Left lung (tissue), 10 donors: Measurements from ENCODE around the gene AGXT2. TPM values are rescaled to one million over a fixed set of nuclear protein-coding genes. Genes with fewer than 3 reads are reported as not detected.

ENCODE experiments used
- ATAC-seq: fragments of 200-7000 bp; cut with Tn5 transposase; one replicate; pipeline ENCODE4 v1.9.1; 2020; ENCODE audit warnings: moderate library complexity
- DNase-seq, 4 donors: peaks; one replicate each; pipeline ENCODE4 v3.0.0-alpha.2; 2013 to 2020
- H3K27ac ChIP-seq, 2 donors: fragments of 200-600 bp; sonication (generic) in 1 of 2; one replicate each; pipeline versions ENCODE4 v1.5.0 to v1.8.0; 2020 to 2021
- H3K27me3 ChIP-seq, 2 donors: fragments of 200-600 bp; sonication (generic) in 1 of 2; one replicate each; pipeline versions ENCODE4 v1.5.0 to v1.8.0; 2020 to 2021
- H3K36me3 ChIP-seq, 2 donors: fragments of 200-600 bp; sonication (generic) in 1 of 2; one replicate each; pipeline versions ENCODE4 v1.5.0 to v1.8.0; 2020 to 2021
- H3K4me1 ChIP-seq, 2 donors: fragments of 200-600 bp; one replicate each; pipeline ENCODE4 v1.8.0; 2021
- H3K4me3 ChIP-seq, 2 donors: fragments of 200-600 bp; sonication (generic) in 1 of 2; one replicate each; pipeline versions ENCODE4 v1.5.0 to v1.8.0; 2020 to 2021; ENCODE audit warnings: mild to moderate bottlenecking in 1 of 2
- H3K9me3 ChIP-seq, 2 donors: fragments of 200-600 bp; sonication (generic) in 1 of 2; one replicate each; pipeline versions ENCODE4 v1.5.0 to v1.8.0; 2020 to 2021
- CTCF ChIP-seq, 2 donors: fragments of 200-600 bp; sonication (generic) in 1 of 2; IDR thresholded peaks; one replicate each; pipeline versions ENCODE4 v1.5.0 to v1.8.0; 2021; ENCODE audit warnings: antibody characterized with exemption in 2 of 2
- intact Hi-C, 2 donors: fragments of 100-400 bp; cut with DNase I; formaldehyde crosslinking; loops; one replicate each; pipeline versions ENCODE4 v1.11.2 to v1.14.2; 2022
- polyA plus RNA-seq, 6 donors: library from polyadenylated mRNA; unstranded; fragments of 120-200 nt; gene quantifications; one replicate each; pipeline ENCODE4 v1.2.1, GENCODE V29; 2013; ENCODE audit not compliant: insufficient read length in 6 of 6
- total RNA-seq, 2 donors: library from RNA; stranded (reverse); fragmentation: NEBNext Ultra II Directional; extraction: Animal tissue kit (Norgen Biotek cat#: 25700); gene quantifications; one replicate each; pipeline ENCODE4 v1.2.1, GENCODE V29; 2021
- donor health status: DM: no; HTN: yes; CAD: no.
- donor health status: DM: no; HTN: no; CAD: no.

Gene AGXT2
- total and polyA plus RNA-seq, 8 donors, result 0.11 to 0.55 (median 0.18) TPM; not detected in 3

- TF ChIP-seq CTCF (IDR thresholded peaks at IDR 0.05), result no peak
- intact Hi-C loops, result no loop called here
- no peak for ATAC-seq
- no peaks in the 10 kb centered on the region for H3K4me1 ChIP-seq
- H3K27ac ChIP-seq, result no peak overlapping the region
- no peak overlapping the region for H3K4me3 ChIP-seq
- H3K9me3 ChIP-seq, result no peaks in the 10 kb centered on the region
- no peaks in the 10 kb centered on the region for H3K27me3 ChIP-seq
- H3K36me3 ChIP-seq, result no peaks in the 10 kb centered on the region
- no peak for DNase-seq
Observed at GRCh38 chr5:35010676-35011075, 37.1 kb downstream of the AGXT2 start.

DNA sequence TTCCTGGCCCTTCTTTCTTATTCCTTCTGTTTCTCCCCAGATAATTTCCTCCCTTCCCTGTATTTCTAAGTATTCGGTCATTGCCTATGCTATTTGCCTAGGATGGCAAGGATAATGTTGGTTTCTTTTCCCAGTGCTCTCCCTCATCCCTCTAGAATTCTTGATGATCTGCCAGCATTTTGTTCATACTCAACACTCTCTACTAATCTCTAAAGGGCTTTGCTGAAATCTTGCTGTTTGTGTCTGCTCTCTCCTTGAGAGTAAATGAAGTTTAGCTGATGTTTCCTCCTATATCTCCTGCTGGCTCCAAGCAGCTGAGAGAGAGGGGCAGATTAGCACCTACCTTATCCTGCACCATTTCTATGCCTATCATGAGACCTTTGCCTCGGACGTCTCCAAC, 38.1 kb downstream of the AGXT2 start:
- no peak for TF ChIP-seq CTCF (IDR thresholded peaks at IDR 0.05)
- no peak overlapping the region for H3K27ac ChIP-seq
- intact Hi-C loops, result no loop called here
- no peak for ATAC-seq
- no peaks in the 10 kb centered on the region for H3K36me3 ChIP-seq
- DNase-seq, result no peak
- H3K4me3 ChIP-seq, result no peak overlapping the region
- no peaks in the 10 kb centered on the region for H3K9me3 ChIP-seq
- H3K4me1 ChIP-seq, result no peaks in the 10 kb centered on the region
- no peaks in the 10 kb centered on the region for H3K27me3 ChIP-seq

DNA sequence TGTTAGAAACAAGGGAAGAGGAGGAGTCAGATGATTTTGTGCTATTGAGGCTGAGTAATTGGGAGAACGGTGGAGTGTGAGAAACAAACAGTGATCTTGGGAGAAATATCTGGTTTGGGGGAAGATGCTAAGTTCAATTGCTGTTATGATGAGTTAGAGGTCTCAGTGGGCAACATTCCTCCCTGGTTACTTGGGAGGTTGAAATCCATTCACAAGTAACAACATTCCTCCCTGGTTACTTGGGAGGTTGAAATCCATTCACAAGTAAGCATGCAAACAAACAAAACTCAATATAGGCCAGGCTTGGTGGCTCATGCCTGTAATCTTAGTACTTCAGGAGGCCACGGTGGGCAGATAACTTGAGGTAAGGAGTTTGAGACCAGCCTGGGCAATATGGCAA, 38.7 kb downstream of the AGXT2 start:
- Histone ChIP-seq H3K27ac (no peak overlapping the region), H3K4me3 (no peak overlapping the region), H3K4me1 (no peaks in the 10 kb centered on the region), H3K36me3 (no peaks in the 10 kb centered on the region), H3K9me3 (no peaks in the 10 kb centered on the region), H3K27me3 (no peaks in the 10 kb centered on the region)
- intact Hi-C loops, result no loop called here
- no peak for ATAC-seq
- no peak for TF ChIP-seq CTCF (IDR thresholded peaks at IDR 0.05)
- no peak for DNase-seq

- no peak for TF ChIP-seq CTCF (IDR thresholded peaks at IDR 0.05)
- intact Hi-C loops, result no loop called here
- ATAC-seq (no peak), DNase-seq (no peak)
- Histone ChIP-seq H3K27ac (no peak overlapping the region), H3K36me3 (no peaks in the 10 kb centered on the region), H3K4me1 (no peaks in the 10 kb centered on the region), H3K4me3 (no peak overlapping the region), H3K9me3 (no peaks in the 10 kb centered on the region), H3K27me3 (peaks cover 0 to 9% of the 10 kb centered on the region in 2 donors)
Observed at GRCh38 chr5:35004771-35005170, 43.0 kb downstream of the AGXT2 start.

DNA sequence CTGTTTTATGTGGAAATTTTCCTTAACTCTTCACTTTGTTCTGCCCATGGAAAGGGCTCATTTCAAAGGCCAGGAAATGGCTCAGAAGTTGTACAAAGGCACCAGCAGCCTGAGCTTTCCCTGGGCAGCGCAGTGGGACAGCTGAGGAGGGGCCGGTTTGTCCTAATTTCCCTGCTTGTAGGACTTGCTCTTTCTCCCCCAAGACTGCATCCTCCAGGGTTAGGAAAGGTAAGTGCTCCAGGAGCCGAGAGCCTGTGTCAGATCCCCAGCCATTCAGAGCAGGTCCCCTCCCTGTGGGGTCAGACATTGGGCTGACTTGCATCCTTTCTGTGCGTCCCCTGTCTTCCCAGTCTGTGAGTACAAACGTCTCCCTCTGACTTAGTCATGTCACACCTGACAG, 43.5 kb downstream of the AGXT2 start:
- H3K4me1 ChIP-seq, result no peaks in the 10 kb centered on the region
- no peaks in the 10 kb centered on the region for H3K9me3 ChIP-seq
- no peaks in the 10 kb centered on the region for H3K36me3 ChIP-seq
- H3K4me3 ChIP-seq, result no peak overlapping the region
- peaks cover 0 to 9% of the 10 kb centered on the region in 2 donors for H3K27me3 ChIP-seq
- intact Hi-C loops, result no loop called here
- H3K27ac ChIP-seq, result no peak overlapping the region
- DNase-seq, result no peak
- TF ChIP-seq CTCF (IDR thresholded peaks at IDR 0.05), result no peak
- ATAC-seq, result no peak
